PC-3 (cell line): Measurements from ENCODE around the gene CNR2.

Source experiments
- EZH2 ChIP-seq: fragments of 300-600 bp; sonication (generic); IDR thresholded peaks from one replicate; pipeline ENCODE4 v1.6.1; 2017; ENCODE audit warnings: antibody characterized with exemption, mild to moderate bottlenecking, low read length; ENCODE audit not compliant: unreplicated experiment
- EZH2phosphoT487 ChIP-seq: fragments of 300-600 bp; sonication (generic); IDR thresholded peaks from 2 replicates; pipeline ENCODE4 v1.6.1; 2018; ENCODE audit warnings: mild to moderate bottlenecking, antibody characterized with exemption, low read length, borderline replicate concordance
- TF ChIP-seq, protein P1 (sequence below): fragments of 300-600 bp; sonication (generic); conservative IDR thresholded peaks from 2 replicates; pipeline ENCODE4 v1.5.1; 2017; ENCODE audit warnings: antibody characterized with exemption, low read depth, mild to moderate bottlenecking, low read length

DNA sequence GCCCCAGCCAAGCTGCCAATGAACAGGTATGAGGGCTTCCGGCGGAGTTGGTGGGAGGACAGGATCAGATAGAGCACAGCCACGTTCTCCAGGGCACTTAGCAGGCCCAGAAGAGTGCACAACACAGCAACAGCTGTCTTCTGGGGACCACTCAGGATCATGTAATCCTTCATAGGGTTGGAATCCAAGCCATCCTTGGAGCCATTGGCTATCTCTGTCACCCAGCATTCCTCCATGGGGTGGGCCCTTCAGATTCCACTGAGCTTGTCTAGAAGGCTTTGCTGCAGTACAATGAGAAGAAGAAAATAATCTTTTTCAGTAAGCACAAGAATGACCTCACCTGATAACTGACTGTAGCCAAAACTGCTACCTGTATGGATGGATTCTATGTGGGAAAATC, 37.8 kb downstream of the CNR2 start:
- TF ChIP-seq, protein P1, sequence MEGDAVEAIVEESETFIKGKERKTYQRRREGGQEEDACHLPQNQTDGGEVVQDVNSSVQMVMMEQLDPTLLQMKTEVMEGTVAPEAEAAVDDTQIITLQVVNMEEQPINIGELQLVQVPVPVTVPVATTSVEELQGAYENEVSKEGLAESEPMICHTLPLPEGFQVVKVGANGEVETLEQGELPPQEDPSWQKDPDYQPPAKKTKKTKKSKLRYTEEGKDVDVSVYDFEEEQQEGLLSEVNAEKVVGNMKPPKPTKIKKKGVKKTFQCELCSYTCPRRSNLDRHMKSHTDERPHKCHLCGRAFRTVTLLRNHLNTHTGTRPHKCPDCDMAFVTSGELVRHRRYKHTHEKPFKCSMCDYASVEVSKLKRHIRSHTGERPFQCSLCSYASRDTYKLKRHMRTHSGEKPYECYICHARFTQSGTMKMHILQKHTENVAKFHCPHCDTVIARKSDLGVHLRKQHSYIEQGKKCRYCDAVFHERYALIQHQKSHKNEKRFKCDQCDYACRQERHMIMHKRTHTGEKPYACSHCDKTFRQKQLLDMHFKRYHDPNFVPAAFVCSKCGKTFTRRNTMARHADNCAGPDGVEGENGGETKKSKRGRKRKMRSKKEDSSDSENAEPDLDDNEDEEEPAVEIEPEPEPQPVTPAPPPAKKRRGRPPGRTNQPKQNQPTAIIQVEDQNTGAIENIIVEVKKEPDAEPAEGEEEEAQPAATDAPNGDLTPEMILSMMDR, result no peak
- TF ChIP-seq EZH2phosphoT487 (no peak), EZH2 (no peak)
